Nephron (organoid): Measurements from ENCODE around the gene ABCA8.

Experiments used
- H3K27ac Mint-ChIP-seq, 3 experiments: 2 replicates each; pipeline ENCODE4 v1.8.0; 2020; ENCODE audit warnings: mixed read lengths in 3 of 3, mild to moderate bottlenecking in 2 of 3, moderate library complexity in 1 of 3
- H3K27me3 Mint-ChIP-seq: 2 replicates; pipeline ENCODE4 v1.8.0; 2021; ENCODE audit warnings: low read depth, mild to moderate bottlenecking, moderate library complexity, mixed read lengths
- H3K36me3 Mint-ChIP-seq: 2 replicates; pipeline ENCODE4 v1.8.0; 2020; ENCODE audit warnings: low read depth, mixed read lengths
- H3K4me1 Mint-ChIP-seq: 2 replicates; pipeline ENCODE4 v1.8.0; 2020; ENCODE audit warnings: mixed read lengths
- H3K4me3 Mint-ChIP-seq, 3 experiments: 2 replicates each; pipeline ENCODE4 v1.8.0; 2020; ENCODE audit warnings: mild to moderate bottlenecking in 3 of 3, mixed read lengths in 3 of 3, moderate library complexity in 2 of 3
- H3K9me3 Mint-ChIP-seq: 2 replicates; pipeline ENCODE4 v1.8.0; 2020; ENCODE audit warnings: mixed read lengths
- CTCF ChIP-seq, 3 experiments: fragments of 200-600 bp; sonication (generic); IDR thresholded peaks; one replicate each; pipeline ENCODE4 v1.5.0; 2021; ENCODE audit warnings: antibody characterized with exemption in 3 of 3; ENCODE audit not compliant: unreplicated experiment in 3 of 3

Gene ABCA8

GRCh38 chr17:68867759-68868516 lies 87.3 kb downstream of the ABCA8 start:
- Mint-ChIP-seq H3K9me3 (peaks cover 9% of the 10 kb centered on the region), H3K27me3 (peaks cover 3% of the 10 kb centered on the region), H3K36me3 (no peaks in the 10 kb centered on the region), H3K27ac (peak overlapping the region in 1 of 3 experiments; percentile 0), H3K4me1 (peaks cover 10% of the 10 kb centered on the region), H3K4me3 (no peak overlapping the region)
- TF ChIP-seq CTCF (IDR thresholded peaks at IDR 0.05; ENCODE audit: unreplicated experiment in 3 of 3): no peak

GRCh38 chr17:68865584-68865983 lies 89.6 kb downstream of the ABCA8 start:
- Mint-ChIP-seq H3K9me3 (peaks cover 9% of the 10 kb centered on the region), H3K36me3 (no peaks in the 10 kb centered on the region), H3K27ac (no peak overlapping the region), H3K27me3 (peaks cover 1% of the 10 kb centered on the region), H3K4me1 (peaks cover 10% of the 10 kb centered on the region), H3K4me3 (no peak overlapping the region)
- no peak for TF ChIP-seq CTCF (IDR thresholded peaks at IDR 0.05; ENCODE audit: unreplicated experiment in 3 of 3)

GRCh38 chr17:68863091-68863652 lies 92.0 kb downstream of the ABCA8 start:
- H3K27me3 Mint-ChIP-seq: no peaks in the 10 kb centered on the region
- H3K36me3 Mint-ChIP-seq: no peaks in the 10 kb centered on the region
- H3K27ac Mint-ChIP-seq: no peak overlapping the region
- no peaks in the 10 kb centered on the region for H3K4me1 Mint-ChIP-seq
- no peak for TF ChIP-seq CTCF (IDR thresholded peaks at IDR 0.05; ENCODE audit: unreplicated experiment in 3 of 3)
- H3K4me3 Mint-ChIP-seq: no peak overlapping the region
- H3K9me3 Mint-ChIP-seq: peaks cover 24% of the 10 kb centered on the region

GRCh38 chr17:68861602-68862001 lies 93.6 kb downstream of the ABCA8 start:
- Mint-ChIP-seq H3K9me3 (peaks cover 35% of the 10 kb centered on the region), H3K36me3 (peaks cover 4% of the 10 kb centered on the region), H3K4me3 (no peak overlapping the region), H3K4me1 (no peaks in the 10 kb centered on the region), H3K27me3 (peaks cover 3% of the 10 kb centered on the region), H3K27ac (no peak overlapping the region)
- TF ChIP-seq CTCF (IDR thresholded peaks at IDR 0.05; ENCODE audit: unreplicated experiment in 3 of 3): no peak

- peaks cover 35% of the 10 kb centered on the region for H3K9me3 Mint-ChIP-seq
- TF ChIP-seq CTCF (IDR thresholded peaks at IDR 0.05; ENCODE audit: unreplicated experiment in 3 of 3): no peak
- H3K4me3 Mint-ChIP-seq: no peak overlapping the region
- no peaks in the 10 kb centered on the region for H3K4me1 Mint-ChIP-seq
- H3K27me3 Mint-ChIP-seq: peaks cover 5% of the 10 kb centered on the region
- H3K36me3 Mint-ChIP-seq: peaks cover 4% of the 10 kb centered on the region
- H3K27ac Mint-ChIP-seq: no peak overlapping the region
Observed at GRCh38 chr17:68860941-68861340, 94.3 kb downstream of the ABCA8 start.

GRCh38 chr17:68854452-68854851 lies 100.7 kb downstream of the ABCA8 start:
- TF ChIP-seq CTCF (IDR thresholded peaks at IDR 0.05; ENCODE audit: unreplicated experiment in 3 of 3): no peak
- Mint-ChIP-seq H3K4me3 (no peak overlapping the region), H3K4me1 (peaks cover 47% of the 10 kb centered on the region), H3K27ac (peak overlapping the region in 1 of 3 experiments; percentile 72), H3K9me3 (peaks cover 23% of the 10 kb centered on the region), H3K36me3 (peaks cover 4% of the 10 kb centered on the region), H3K27me3 (peaks cover 15% of the 10 kb centered on the region)
